OCI-LY3 (cell line): ENCODE data around the gene ADGRV1.

ENCODE experiments used
- CTCF ChIP-seq: fragments of 200-600, 300-600 bp; sonication (generic); IDR thresholded peaks from 2 replicates; pipeline ENCODE4 v1.5.1; 2014; ENCODE audit warnings: antibody characterized with exemption, low read length, low read depth
- EZH2phosphoT487 ChIP-seq: fragments of 200-600 bp; shearing (Covaris generic); IDR thresholded peaks from 2 replicates; pipeline ENCODE4 v1.6.1; 2018; ENCODE audit warnings: antibody characterized with exemption, mixed run types, low read depth

- TF ChIP-seq CTCF (no peak), EZH2phosphoT487 (no peak)
Observed at GRCh38 chr5:91033370-91033769, 474.8 kb downstream of the ADGRV1 start.
